Nephron progenitor cell (in vitro differentiated cells): ENCODE data around the gene P2RY13.

Source experiments
- DNase-seq: peaks from one replicate; pipeline ENCODE4 v3.0.0; 2021
- H3K27ac Mint-ChIP-seq: 2 replicates; pipeline ENCODE4 v1.8.0; 2021; ENCODE audit warnings: mild to moderate bottlenecking, moderate library complexity, mixed read lengths
- H3K27me3 Mint-ChIP-seq: 2 replicates; pipeline ENCODE4 v1.8.0; 2021; ENCODE audit warnings: mild to moderate bottlenecking, low read depth, mixed read lengths; ENCODE audit not compliant: poor library complexity
- H3K36me3 Mint-ChIP-seq: 2 replicates; pipeline ENCODE4 v1.8.0; 2021; ENCODE audit warnings: low read depth, mixed read lengths
- H3K4me1 Mint-ChIP-seq: 2 replicates; pipeline ENCODE4 v1.8.0; 2021; ENCODE audit warnings: mixed read lengths
- H3K4me3 Mint-ChIP-seq: 2 replicates; pipeline ENCODE4 v1.8.0; 2021; ENCODE audit warnings: mild to moderate bottlenecking, moderate library complexity, mixed read lengths
- H3K9me3 Mint-ChIP-seq: 2 replicates; pipeline ENCODE4 v1.8.0; 2021; ENCODE audit warnings: mild to moderate bottlenecking, moderate library complexity, mixed read lengths
- TF ChIP-seq, protein P1 (sequence below): fragments of 200-600 bp; sonication (generic); IDR thresholded peaks from 2 replicates; pipeline ENCODE4 v1.5.0; 2021; ENCODE audit warnings: antibody characterized with exemption

The P2RY13 gene

DNA sequence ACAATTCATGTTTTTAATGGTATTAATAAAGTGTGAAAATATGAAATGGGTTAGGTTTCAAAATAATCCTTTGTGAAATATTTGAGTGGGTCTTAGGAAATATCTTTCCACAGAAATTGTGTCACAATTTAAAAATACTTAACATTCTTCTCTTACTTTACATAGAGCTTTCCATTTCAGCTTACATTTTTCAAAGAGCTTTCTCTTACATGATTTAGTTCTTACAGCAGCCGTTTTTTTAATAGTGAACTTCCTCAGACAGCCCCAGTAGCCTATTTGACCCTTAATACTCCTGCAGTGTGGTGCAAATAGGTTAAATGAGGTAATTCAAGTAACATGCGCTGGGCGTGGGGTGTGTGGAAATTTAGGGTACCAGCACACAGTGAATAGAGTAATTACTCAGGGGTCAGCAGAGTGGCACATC is 33.4 kb upstream of the P2RY13 start:
- TF ChIP-seq, protein P1, sequence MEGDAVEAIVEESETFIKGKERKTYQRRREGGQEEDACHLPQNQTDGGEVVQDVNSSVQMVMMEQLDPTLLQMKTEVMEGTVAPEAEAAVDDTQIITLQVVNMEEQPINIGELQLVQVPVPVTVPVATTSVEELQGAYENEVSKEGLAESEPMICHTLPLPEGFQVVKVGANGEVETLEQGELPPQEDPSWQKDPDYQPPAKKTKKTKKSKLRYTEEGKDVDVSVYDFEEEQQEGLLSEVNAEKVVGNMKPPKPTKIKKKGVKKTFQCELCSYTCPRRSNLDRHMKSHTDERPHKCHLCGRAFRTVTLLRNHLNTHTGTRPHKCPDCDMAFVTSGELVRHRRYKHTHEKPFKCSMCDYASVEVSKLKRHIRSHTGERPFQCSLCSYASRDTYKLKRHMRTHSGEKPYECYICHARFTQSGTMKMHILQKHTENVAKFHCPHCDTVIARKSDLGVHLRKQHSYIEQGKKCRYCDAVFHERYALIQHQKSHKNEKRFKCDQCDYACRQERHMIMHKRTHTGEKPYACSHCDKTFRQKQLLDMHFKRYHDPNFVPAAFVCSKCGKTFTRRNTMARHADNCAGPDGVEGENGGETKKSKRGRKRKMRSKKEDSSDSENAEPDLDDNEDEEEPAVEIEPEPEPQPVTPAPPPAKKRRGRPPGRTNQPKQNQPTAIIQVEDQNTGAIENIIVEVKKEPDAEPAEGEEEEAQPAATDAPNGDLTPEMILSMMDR, result no peak
- H3K36me3 Mint-ChIP-seq, result peaks cover 44% of the 10 kb centered on the region
- H3K4me3 Mint-ChIP-seq, result no peak overlapping the region
- H3K27ac Mint-ChIP-seq, result no peak overlapping the region
- peaks cover 9% of the 10 kb centered on the region for H3K4me1 Mint-ChIP-seq
- H3K27me3 Mint-ChIP-seq, result no peaks in the 10 kb centered on the region
- DNase-seq, result no peak
- no peaks in the 10 kb centered on the region for H3K9me3 Mint-ChIP-seq

DNA sequence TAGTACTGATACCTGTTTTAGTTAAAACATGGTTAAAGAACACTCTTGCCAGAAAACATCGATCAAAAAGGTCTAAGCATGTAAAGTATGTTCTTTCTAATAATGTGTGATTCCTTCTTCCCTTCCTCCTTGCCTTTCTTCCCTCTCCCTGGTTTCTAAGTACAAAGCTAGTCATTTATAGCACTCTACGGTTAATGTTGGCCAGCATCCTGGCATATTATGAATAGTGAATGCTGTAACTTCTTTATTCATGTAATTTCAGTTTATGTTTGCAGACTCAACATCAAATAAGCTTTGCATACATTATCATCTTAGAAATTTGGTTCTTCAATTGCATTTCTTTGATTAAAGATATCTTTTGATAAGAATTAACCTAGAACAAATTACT is 28.1 kb upstream of the P2RY13 start:
- H3K4me3 Mint-ChIP-seq, result no peak overlapping the region

DNA sequence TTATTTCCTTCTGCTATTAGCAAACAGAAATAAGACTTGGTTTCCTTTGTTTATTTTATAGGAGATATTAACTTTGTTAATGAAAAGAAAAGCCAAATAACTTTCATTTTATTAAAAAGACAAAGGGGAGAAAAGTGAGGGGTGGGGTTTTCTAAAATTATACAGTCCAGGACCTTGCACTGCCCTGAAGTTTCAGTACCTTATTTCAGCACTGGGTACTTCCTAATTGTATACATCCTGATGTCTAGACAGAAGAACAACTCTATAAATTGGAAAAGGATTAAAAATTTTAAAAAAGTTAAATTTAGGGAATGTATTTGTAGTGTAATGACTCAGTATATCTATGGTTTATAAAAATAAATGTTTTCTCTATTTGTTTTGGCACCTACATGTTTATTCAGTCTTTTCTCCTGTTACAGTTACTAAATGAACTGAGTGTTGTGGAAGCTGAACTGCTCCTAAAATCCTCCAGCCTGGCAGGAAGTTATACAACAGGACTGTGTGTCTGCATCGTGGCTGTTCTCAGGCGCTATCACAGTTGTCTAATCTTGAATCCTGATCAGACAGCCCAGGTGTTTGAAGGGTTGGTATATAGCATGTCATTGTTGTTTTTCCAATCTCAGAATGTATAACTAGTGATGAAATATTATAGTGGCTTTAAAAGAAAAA is 27.6 kb upstream of the P2RY13 start:
- Mint-ChIP-seq H3K9me3 (no peaks in the 10 kb centered on the region), H3K4me3 (no peak overlapping the region), H3K27ac (peak overlapping the region; percentile 7), H3K36me3 (peaks cover 20% of the 10 kb centered on the region), H3K4me1 (no peaks in the 10 kb centered on the region), H3K27me3 (no peaks in the 10 kb centered on the region)
- DNase-seq, result no peak
- TF ChIP-seq, protein P1, result no peak

More for the DNA sequence above, 28.1 kb upstream of the P2RY13 start:
- H3K27me3 Mint-ChIP-seq, result no peaks in the 10 kb centered on the region
- no peak for DNase-seq
- no peaks in the 10 kb centered on the region for H3K4me1 Mint-ChIP-seq
- H3K27ac Mint-ChIP-seq, result peak overlapping the region; percentile 7
- TF ChIP-seq, protein P1, result no peak
- no peaks in the 10 kb centered on the region for H3K9me3 Mint-ChIP-seq
- H3K36me3 Mint-ChIP-seq, result peaks cover 26% of the 10 kb centered on the region

DNA sequence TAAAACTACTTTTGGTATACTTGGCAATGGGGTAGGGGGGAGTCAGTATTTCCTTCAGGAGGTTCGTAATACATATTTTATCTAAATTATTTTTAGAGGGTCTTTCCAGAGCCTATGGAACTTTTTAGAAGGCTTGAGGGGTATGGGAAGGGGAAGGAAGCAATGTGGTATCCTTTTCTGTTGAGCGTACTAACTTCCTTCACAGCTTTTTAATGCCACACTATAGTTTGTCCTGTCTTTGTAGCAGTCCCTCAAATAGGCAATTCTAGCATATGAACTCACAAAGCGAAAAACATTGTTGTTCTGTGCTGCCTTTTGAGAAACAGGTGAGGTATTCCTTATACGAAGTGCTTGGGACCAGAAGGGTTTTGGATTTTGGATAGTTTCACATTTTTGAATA is 22.3 kb upstream of the P2RY13 start:
- peaks cover 17% of the 10 kb centered on the region for H3K36me3 Mint-ChIP-seq

DNA sequence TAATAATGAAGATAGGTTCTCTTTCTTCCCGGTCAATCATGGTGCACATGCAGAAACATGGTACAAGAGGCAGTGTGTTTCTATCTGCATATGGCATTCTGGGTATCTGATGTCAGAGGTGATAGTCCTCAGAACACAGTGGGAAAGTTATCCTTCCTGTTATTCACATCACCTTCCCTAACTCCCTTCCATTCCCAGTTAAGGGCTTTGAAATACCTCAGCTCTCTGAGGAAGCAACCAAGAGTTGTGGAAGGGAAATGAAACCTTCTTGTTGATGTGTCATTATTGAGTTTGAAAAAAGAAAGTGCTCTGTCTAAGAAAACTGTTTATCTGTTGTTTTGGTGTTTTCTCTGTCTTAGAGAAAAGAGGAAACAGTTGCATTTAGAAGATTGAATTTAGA is 21.9 kb upstream of the P2RY13 start:
- DNase-seq, result no peak

More for the DNA sequence above, 22.3 kb upstream of the P2RY13 start:
- TF ChIP-seq, protein P1, result no peak
- H3K4me3 Mint-ChIP-seq, result no peak overlapping the region
- no peaks in the 10 kb centered on the region for H3K27me3 Mint-ChIP-seq
- H3K27ac Mint-ChIP-seq, result no peak overlapping the region
- DNase-seq, result no peak
- H3K4me1 Mint-ChIP-seq, result peaks cover 4% of the 10 kb centered on the region
- H3K9me3 Mint-ChIP-seq, result no peaks in the 10 kb centered on the region

More for the DNA sequence above, 21.9 kb upstream of the P2RY13 start:
- Mint-ChIP-seq H3K4me1 (peaks cover 4% of the 10 kb centered on the region), H3K9me3 (no peaks in the 10 kb centered on the region), H3K27me3 (no peaks in the 10 kb centered on the region), H3K27ac (no peak overlapping the region), H3K4me3 (no peak overlapping the region), H3K36me3 (peaks cover 17% of the 10 kb centered on the region)
- TF ChIP-seq, protein P1, result no peak
